Measurements from ENCODE around the gene GCGR.

DNA sequence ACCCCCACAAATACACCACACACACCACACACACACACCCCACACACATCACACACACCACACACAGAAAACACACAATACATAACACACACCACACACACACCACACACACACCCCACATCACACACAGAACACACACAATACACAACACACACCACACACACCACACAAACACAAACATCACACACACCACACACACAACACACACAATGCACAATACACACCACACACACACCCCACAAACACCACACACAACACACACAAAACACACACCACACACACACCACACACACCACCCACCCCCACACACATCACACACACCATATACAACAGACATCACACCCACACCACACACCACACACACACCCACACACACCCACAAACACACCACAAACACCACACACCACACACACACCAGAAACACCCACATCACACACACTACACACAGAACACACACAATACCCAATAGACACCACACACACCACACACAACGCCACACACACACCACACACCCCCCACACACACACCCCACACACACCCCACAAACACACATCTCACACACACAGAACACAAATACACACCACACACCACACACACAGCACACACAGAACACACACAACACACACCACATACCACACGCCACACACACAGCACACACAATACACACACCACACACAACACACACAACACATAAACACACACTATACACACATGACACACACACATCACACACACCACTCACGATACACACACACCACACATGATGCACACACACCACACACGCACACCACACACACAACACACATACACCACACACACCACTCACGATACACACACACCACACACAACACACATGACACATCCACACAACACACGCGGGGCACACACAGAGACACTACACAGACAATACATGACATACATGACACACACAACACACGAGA, 11.0 kb upstream of the GCGR start:
- TF ChIP-seq TAF1 (IDR thresholded peaks at IDR 0.05; ENCODE audit: borderline replicate concordance, low read depth, low read length) (no peak), POLR2A (IDR thresholded peaks at IDR 0.05; ENCODE audit: low read depth, low read length) (no peak), POLR2AphosphoS5 (IDR thresholded peaks at IDR 0.05; ENCODE audit: low read depth, low read length) (no peak)

Data from GM12892 (cell line).